ENCODE data around the gene NPIPB2.

GRCh38 chr16:11907160-11907970 lies 34.5 kb downstream of the NPIPB2 start:
- TF ChIP-seq CTCF (IDR thresholded peaks at IDR 0.05) (no peak), POLR2A (IDR thresholded peaks at IDR 0.05) (no peak)
